HFF-Myc (cell line): ENCODE results near the gene GON4L.
"Not testable (repeated sequence)": the region's sequence is repeated elsewhere in the genome, so short reads cannot be mapped to it uniquely, and the experiment has no call there.

Experiments
- DNase-seq: peaks from one replicate; pipeline ENCODE4 v3.0.0-alpha.2; 2011; ENCODE audit warnings: low read depth; ENCODE audit errors: extremely low read depth
- H3K4me3 ChIP-seq: replicated peaks from 2 replicates; pipeline ENCODE4 v1.5.1; 2011; ENCODE audit warnings: low read depth, mild to moderate bottlenecking, control low read depth, low read length
- TF ChIP-seq, protein P1 (sequence below): IDR thresholded peaks from 2 replicates; pipeline ENCODE4 v1.5.1; 2012; ENCODE audit warnings: mild to moderate bottlenecking, low read depth, low read length, control low read depth; ENCODE audit errors: missing control alignments

GON4L gene

DNA sequence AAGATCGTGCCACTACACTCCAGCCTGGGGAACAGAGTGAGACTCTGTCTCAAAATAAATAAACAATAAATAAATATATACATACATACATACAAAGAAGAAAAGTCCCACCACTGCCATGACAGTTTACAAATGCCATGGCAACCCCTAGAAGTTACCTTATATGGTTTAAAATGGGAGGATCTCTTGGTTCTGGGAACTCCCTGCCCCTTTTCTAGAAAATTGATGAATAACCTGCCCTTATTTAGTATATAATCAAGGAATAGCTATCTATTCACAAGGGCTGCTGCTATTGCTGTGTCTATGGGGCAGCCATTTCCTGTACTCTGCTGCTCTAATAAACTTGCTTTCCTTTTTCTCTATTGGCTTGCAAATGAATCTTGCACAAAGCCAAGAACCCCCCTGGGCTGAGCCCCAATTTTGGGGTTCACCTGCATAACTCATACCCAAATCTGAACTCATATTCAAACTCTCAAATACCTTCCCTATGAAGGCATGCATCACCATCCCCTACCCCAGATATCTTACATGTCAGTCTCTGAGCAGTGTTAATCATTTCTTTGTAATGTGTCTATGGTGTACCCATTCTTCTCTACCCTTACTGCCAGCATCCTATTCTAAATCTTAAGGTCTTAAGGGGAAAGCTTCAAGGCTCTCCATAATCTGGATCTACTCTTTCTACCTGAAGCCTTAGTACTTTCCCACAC lies 9.0 kb downstream of the GON4L start:
- no peak overlapping the region for H3K4me3 ChIP-seq
- TF ChIP-seq, protein P1, sequence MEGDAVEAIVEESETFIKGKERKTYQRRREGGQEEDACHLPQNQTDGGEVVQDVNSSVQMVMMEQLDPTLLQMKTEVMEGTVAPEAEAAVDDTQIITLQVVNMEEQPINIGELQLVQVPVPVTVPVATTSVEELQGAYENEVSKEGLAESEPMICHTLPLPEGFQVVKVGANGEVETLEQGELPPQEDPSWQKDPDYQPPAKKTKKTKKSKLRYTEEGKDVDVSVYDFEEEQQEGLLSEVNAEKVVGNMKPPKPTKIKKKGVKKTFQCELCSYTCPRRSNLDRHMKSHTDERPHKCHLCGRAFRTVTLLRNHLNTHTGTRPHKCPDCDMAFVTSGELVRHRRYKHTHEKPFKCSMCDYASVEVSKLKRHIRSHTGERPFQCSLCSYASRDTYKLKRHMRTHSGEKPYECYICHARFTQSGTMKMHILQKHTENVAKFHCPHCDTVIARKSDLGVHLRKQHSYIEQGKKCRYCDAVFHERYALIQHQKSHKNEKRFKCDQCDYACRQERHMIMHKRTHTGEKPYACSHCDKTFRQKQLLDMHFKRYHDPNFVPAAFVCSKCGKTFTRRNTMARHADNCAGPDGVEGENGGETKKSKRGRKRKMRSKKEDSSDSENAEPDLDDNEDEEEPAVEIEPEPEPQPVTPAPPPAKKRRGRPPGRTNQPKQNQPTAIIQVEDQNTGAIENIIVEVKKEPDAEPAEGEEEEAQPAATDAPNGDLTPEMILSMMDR = no peak
- DNase-seq = no peak

DNA sequence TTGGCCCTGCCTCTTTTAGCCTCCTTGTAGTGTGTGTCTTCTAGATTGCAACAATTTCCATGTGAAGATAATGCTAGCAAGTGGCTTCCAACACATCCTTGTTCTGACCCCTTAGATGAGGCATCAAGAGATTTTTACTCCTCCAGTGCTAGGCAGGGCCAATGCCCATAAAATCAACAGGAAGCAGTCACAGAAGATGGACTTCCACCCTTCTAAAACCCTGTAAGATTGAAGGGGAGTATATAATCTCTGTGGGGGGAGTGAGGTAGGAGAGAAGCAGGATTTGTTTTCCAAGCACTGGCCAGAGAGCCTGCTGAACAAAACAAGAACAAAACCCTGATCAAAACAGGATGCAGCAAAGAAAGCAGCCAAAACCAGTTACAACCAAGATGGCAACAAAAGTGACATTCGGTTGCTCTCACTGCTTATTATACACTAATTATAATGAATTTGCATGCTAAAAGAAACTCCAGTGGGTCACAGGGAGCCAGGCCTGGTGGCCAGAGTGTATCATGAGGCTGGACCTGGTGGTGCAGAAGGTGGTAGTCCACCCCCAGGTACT lies 12.1 kb downstream of the GON4L start:
- no peak for DNase-seq
- H3K4me3 ChIP-seq = no peak overlapping the region
- TF ChIP-seq, protein P1 = no peak

DNA sequence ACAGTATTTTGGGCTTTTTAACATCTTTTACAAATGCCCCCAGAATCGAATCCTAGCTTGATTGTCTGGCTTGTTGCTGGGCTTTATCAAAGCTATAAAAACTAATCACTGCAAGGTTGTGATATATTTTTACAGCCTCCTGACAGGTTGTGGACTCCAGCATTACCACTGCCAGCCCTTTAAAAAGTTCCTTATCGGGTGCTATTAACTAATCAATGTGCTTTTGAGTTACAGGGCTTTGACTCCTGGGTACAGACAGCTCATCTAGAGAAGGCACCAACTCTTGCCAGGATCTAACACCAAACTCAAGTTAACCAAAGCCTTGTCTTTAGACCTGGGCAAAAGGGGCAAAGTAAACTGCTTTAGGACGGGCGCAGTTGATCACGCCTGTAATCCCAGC lies 16.6 kb downstream of the GON4L start:
- DNase-seq = no peak
- H3K4me3 ChIP-seq = no peak overlapping the region
- TF ChIP-seq, protein P1 = no peak

DNA sequence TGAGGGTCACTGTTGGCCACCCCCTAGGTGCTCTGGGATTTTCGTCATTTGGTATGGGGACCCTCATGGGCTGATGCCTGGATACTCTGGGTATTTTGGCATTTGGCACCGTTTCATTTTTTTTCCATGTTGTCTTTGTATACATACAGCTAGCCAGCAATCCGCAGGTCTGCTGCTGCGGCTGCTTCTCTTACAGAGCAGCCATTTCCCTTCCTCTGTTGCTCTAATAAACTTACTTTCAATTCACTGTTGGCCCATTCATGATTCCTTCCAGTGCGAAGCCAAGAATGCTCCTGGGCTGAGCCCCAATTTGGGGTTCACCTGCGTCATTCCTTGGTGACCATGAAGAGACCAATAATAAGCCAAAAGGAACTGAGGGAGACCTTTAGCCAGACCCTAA lies 21.5 kb downstream of the GON4L start:
- TF ChIP-seq, protein P1 = no peak
- DNase-seq = no peak
- H3K4me3 ChIP-seq = no peak overlapping the region

DNA sequence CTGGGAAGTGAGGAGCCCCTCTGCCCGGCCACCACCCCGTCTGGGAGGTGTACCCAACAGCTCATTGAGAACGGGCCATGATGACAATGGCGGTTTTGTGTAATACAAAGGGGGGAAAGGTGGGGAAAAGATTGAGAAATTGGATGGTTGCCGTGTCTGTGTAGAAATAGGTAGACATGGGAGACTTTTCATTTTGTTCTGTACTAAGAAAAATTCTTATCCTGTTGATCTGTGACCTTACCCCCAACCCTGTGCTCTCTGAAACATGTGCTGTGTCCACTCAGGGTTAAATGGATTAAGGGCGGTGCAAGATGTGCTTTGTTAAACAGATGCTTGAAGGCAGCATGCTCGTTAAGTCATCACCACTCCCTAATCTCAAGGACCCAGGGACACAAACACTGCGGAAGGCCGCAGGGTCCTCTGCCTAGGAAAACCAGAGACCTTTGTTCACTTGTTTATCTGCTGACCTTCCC lies 22.1 kb downstream of the GON4L start:
- not testable (repeated sequence) for DNase-seq, H3K4me3 ChIP-seq

DNA sequence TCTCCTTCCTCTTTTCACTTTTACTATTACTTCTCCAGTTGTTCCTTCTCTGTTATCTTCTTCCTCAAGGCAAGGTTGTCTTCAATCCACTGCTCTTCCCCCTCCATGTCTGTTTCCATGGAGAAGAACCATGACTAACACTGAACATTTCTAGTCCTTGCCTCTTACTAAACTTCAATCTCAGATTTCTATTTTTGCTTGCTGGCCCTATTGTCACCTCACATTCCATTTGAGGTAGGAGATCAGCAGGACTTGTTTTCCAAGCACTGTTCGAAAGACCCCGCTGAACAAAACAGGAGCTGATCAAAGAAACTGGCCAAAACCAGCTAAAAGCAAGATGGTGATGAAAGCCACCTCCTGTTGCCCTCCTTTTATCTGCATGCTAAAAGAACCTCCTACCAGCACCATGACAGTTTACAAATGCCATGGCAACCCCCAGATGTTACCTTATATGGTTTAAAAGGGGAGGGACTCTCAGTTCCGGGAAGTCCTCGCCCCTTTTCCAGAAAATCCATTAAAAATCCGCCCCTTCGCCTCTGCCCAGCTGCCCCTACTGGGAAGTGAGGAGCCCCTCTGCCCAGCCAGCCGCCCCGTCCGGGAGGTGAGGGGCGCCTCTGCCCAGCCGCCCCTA lies 22.6 kb downstream of the GON4L start:
- H3K4me3 ChIP-seq = no peak overlapping the region
- DNase-seq = no peak
- TF ChIP-seq, protein P1 = no peak

DNA sequence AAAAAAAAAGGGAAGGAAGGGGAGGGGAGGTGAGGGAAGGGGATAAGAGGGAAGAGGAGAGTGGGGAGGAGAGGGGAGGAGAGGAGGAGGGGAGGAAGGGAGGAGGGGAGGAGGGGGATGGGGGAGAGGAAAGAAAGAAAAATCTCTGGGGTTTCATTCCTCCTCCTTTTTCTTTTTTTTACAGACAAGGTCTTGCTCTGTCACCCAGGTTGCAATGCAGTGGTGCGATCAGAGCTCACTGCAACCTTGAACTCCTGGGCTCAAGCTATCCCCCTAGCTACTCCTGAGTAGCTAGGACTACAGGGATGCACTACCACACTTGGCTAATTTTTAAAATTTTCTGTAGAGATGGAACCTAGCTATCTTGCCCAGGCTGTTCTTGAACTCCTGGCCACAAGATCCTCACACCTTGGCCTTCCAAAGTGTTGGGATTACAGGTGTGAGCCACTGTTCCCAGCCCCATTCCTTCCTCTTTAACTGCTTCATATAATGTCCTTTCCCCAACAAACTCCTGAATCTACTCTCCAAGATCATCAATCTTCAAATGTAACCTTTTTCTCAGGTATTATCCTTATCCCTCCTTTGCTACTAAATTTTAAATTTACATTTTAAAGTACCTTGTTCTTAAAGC lies 23.2 kb downstream of the GON4L start:
- TF ChIP-seq, protein P1 = no peak
- no peak overlapping the region for H3K4me3 ChIP-seq
- DNase-seq = no peak
